Measurements from ENCODE around the gene ZNF555.
"Not testable (repeated sequence)": the region's sequence is repeated elsewhere in the genome, so short reads cannot be mapped to it uniquely, and the experiment has no call there.

Gene ZNF555

GRCh38 chr19:2900296-2901252 is 59.3 kb downstream of the ZNF555 start, which contains the start of gene ZNF57 (continued):
- TF ChIP-seq ARNTL (CRISPR knock-in tag; IDR thresholded peaks at IDR 0.05; ENCODE audit: borderline replicate concordance, low read depth): peak; percentile 82; the same call in 1 of the 2 replicates
- TF ChIP-seq, protein P1, sequence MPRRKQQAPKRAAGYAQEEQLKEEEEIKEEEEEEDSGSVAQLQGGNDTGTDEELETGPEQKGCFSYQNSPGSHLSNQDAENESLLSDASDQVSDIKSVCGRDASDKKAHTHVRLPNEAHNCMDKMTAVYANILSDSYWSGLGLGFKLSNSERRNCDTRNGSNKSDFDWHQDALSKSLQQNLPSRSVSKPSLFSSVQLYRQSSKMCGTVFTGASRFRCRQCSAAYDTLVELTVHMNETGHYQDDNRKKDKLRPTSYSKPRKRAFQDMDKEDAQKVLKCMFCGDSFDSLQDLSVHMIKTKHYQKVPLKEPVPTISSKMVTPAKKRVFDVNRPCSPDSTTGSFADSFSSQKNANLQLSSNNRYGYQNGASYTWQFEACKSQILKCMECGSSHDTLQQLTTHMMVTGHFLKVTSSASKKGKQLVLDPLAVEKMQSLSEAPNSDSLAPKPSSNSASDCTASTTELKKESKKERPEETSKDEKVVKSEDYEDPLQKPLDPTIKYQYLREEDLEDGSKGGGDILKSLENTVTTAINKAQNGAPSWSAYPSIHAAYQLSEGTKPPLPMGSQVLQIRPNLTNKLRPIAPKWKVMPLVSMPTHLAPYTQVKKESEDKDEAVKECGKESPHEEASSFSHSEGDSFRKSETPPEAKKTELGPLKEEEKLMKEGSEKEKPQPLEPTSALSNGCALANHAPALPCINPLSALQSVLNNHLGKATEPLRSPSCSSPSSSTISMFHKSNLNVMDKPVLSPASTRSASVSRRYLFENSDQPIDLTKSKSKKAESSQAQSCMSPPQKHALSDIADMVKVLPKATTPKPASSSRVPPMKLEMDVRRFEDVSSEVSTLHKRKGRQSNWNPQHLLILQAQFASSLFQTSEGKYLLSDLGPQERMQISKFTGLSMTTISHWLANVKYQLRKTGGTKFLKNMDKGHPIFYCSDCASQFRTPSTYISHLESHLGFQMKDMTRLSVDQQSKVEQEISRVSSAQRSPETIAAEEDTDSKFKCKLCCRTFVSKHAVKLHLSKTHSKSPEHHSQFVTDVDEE (CRISPR knock-in tag; IDR thresholded peaks at IDR 0.05): peak; percentile 71; the same call in 1 of the 2 replicates
- TF ChIP-seq ZNF70 (CRISPR knock-in tag; IDR thresholded peaks at IDR 0.05): no peak
- TF ChIP-seq ISL1 (CRISPR knock-in tag; IDR thresholded peaks at IDR 0.05): no peak

GRCh38 chr19:2902590-2903218 is 61.4 kb downstream of the ZNF555 start:
- ATAC-seq: no peak
- TF ChIP-seq PPARA (CRISPR knock-in tag; IDR thresholded peaks at IDR 0.05; ENCODE audit: borderline replicate concordance): no peak
- TF ChIP-seq GLIS3 (CRISPR knock-in tag; IDR thresholded peaks at IDR 0.05): no peak
- no peak for TF ChIP-seq TCF4 (CRISPR knock-in tag; IDR thresholded peaks at IDR 0.05; ENCODE audit: borderline replicate concordance)
- no peak for TF ChIP-seq ZNF8 (CRISPR knock-in tag; IDR thresholded peaks at IDR 0.05)
- TF ChIP-seq BACH2 (CRISPR knock-in tag; IDR thresholded peaks at IDR 0.05; ENCODE audit: borderline replicate concordance): no peak
- no peak for TF ChIP-seq ZFP30 (CRISPR knock-in tag; IDR thresholded peaks at IDR 0.05)
- no peak for TF ChIP-seq POU6F1 (CRISPR knock-in tag; IDR thresholded peaks at IDR 0.05; ENCODE audit: borderline replicate concordance, low read depth)

DNA sequence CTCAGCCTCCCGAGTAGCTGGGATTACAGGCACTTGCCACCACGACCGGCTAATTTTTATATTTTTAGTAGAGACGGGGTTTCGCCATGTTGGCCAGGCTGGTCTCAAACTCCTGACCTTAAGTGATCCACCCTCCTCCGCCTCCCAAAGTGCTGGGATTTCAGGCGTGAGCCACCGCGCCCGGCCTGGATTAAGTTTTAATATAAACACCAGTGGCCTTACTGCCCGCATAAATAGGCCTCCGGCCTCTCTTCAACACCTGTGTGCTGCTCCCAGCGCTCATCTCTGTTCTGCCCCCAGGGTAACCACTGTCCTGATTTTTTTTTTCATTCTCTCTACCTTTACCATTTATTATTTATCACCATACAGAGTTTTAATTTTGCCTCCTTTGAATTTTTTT is 62.1 kb downstream of the ZNF555 start:
- ATAC-seq: not testable (repeated sequence)

GRCh38 chr19:2905918-2906519 is 64.7 kb downstream of the ZNF555 start:
- no peak for ATAC-seq
- no peak for TF ChIP-seq OSR1 (CRISPR knock-in tag; IDR thresholded peaks at IDR 0.05)
- TF ChIP-seq ZNF70 (CRISPR knock-in tag; IDR thresholded peaks at IDR 0.05): no peak
- TF ChIP-seq ZFP3 (CRISPR knock-in tag; IDR thresholded peaks at IDR 0.05): no peak
- TF ChIP-seq, protein P2, sequence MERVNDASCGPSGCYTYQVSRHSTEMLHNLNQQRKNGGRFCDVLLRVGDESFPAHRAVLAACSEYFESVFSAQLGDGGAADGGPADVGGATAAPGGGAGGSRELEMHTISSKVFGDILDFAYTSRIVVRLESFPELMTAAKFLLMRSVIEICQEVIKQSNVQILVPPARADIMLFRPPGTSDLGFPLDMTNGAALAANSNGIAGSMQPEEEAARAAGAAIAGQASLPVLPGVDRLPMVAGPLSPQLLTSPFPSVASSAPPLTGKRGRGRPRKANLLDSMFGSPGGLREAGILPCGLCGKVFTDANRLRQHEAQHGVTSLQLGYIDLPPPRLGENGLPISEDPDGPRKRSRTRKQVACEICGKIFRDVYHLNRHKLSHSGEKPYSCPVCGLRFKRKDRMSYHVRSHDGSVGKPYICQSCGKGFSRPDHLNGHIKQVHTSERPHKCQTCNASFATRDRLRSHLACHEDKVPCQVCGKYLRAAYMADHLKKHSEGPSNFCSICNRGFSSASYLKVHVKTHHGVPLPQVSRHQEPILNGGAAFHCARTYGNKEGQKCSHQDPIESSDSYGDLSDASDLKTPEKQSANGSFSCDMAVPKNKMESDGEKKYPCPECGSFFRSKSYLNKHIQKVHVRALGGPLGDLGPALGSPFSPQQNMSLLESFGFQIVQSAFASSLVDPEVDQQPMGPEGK (CRISPR knock-in tag; IDR thresholded peaks at IDR 0.05; ENCODE audit: borderline replicate concordance): no peak
- no peak for TF ChIP-seq ZC3H10 (CRISPR knock-in tag; IDR thresholded peaks at IDR 0.05)
- TF ChIP-seq RARB (CRISPR knock-in tag; IDR thresholded peaks at IDR 0.05): no peak
- TF ChIP-seq SNAI2 (CRISPR knock-in tag; IDR thresholded peaks at IDR 0.05): no peak
- no peak for TF ChIP-seq POU6F1 (CRISPR knock-in tag; IDR thresholded peaks at IDR 0.05; ENCODE audit: borderline replicate concordance, low read depth)
- TF ChIP-seq, protein P3, sequence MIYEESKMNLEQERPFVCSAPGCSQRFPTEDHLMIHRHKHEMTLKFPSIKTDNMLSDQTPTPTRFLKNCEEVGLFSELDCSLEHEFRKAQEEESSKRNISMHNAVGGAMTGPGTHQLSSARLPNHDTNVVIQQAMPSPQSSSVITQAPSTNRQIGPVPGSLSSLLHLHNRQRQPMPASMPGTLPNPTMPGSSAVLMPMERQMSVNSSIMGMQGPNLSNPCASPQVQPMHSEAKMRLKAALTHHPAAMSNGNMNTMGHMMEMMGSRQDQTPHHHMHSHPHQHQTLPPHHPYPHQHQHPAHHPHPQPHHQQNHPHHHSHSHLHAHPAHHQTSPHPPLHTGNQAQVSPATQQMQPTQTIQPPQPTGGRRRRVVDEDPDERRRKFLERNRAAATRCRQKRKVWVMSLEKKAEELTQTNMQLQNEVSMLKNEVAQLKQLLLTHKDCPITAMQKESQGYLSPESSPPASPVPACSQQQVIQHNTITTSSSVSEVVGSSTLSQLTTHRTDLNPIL (CRISPR knock-in tag; IDR thresholded peaks at IDR 0.05; ENCODE audit: low read depth): no peak
- TF ChIP-seq TCF4 (CRISPR knock-in tag; IDR thresholded peaks at IDR 0.05; ENCODE audit: borderline replicate concordance): no peak
- no peak for TF ChIP-seq ARNTL (CRISPR knock-in tag; IDR thresholded peaks at IDR 0.05; ENCODE audit: borderline replicate concordance, low read depth)
- TF ChIP-seq ISL1 (CRISPR knock-in tag; IDR thresholded peaks at IDR 0.05): no peak
- TF ChIP-seq ESRRG (CRISPR knock-in tag; IDR thresholded peaks at IDR 0.05): no peak
- no peak for TF ChIP-seq BACH2 (CRISPR knock-in tag; IDR thresholded peaks at IDR 0.05; ENCODE audit: borderline replicate concordance)
